IPS DF 19.7 (cell line): Measurements from ENCODE around the gene GDNF.

Source experiments
- DNase-seq: peaks from one replicate; pipeline ENCODE4 v3.0.0-alpha.2; 2013; ENCODE audit warnings: low read depth, low spot score

The GDNF gene

DNA sequence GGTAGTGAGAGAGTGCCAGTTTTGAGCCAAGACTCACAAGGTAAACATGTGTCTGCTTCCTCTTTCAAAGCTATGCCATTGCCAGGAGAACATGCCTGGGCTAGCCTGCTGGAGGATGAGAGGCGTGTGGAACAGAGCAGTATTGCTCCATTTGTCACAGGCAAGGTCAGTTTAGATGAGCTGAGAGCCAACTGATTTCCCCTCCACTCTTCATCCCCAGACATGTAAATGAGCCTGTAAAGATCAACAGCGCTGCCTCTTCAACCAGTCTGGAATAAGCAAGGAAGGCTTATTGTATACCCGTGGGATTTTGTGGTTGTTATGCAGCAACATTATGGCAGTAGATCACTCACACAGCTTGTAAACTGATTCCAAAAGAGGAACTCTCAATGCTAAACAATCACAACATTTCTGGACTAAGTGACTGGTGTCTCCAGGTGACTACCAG, 8.2 kb upstream of the GDNF start:
- no peak for DNase-seq

DNA sequence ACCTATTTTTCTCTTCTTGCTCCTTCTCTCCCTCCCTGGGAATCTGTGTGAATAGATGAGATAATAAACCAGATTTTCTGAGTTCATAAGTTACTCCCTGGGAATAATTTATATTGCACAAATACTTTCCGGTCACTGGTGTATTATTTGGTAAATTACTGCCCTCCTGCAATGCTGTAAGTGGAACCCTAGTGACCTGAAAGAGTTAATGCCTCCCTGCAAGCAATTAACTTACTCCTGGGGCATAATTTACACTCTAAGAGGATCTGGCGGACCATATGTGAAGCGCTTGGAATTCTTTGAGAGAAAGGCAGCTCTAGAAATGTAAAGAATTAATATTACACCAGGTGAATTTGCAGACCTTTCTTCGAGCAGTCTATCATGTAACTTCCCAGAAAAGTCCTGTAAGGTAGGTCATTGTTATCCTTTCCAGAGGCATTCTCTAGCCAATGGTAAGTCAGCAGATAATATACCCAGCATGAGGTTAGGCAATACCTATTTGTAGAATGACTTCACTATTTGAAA, 7.0 kb upstream of the GDNF start:
- DNase-seq: no peak

DNA sequence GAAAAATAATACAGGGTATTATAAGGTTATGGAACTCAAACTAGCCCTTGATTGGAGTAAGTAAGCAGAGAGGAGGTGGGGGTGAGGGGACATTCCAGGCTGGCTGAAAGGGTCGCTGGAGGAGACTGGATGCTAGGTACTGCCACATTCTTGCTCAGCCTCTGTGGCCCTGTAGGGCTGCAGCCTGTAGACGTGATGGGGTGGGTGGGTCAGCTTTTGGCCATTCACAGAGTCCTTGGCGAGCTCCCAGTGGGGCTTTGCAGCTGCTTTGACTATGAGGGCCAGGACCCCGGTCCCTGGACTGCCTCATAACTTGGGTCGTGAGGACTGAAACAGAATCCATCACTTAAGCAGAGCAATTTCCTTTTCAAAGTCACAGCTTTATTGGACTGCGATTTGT, 4.2 kb upstream of the GDNF start:
- no peak for DNase-seq

DNA sequence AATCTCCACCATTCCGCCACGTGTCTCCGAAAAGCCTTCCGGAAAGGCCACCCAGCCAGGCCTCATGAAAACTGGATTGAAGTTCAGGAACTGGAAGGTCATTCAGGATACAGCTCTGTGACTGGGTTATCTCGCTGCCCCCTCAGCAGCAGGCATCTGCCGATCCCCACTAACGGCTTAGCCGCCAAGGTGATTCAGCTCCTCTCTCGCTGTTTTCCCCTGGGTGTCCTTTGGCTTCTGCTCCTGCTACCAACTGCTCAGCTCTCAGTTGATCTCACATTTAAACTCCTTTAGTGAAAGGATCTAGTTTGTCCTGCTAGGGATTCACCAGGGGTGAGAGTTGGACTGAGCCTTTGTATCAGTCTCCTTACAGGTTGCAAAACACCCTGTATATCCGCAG, 2.2 kb upstream of the GDNF start:
- no peak for DNase-seq

DNA sequence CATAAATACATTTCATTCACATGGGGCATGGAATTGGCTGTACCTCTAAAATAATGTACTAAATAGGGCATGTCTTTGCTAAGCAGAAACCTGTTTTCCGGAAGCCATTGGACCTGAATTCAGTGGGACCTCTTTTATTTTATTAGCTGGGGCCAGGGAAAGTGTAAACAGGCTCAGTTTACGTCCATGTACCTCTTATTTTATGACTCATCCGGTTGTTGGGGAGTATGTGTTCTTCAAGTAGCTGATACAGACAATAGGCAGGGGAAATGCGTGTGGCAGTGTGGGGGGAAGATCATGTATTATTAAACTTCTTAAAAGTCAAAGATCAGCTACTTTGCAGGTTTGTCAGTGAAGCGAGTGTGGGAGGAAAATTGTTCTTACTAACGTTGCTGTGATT, 1.4 kb upstream of the GDNF start:
- DNase-seq: no peak

DNA sequence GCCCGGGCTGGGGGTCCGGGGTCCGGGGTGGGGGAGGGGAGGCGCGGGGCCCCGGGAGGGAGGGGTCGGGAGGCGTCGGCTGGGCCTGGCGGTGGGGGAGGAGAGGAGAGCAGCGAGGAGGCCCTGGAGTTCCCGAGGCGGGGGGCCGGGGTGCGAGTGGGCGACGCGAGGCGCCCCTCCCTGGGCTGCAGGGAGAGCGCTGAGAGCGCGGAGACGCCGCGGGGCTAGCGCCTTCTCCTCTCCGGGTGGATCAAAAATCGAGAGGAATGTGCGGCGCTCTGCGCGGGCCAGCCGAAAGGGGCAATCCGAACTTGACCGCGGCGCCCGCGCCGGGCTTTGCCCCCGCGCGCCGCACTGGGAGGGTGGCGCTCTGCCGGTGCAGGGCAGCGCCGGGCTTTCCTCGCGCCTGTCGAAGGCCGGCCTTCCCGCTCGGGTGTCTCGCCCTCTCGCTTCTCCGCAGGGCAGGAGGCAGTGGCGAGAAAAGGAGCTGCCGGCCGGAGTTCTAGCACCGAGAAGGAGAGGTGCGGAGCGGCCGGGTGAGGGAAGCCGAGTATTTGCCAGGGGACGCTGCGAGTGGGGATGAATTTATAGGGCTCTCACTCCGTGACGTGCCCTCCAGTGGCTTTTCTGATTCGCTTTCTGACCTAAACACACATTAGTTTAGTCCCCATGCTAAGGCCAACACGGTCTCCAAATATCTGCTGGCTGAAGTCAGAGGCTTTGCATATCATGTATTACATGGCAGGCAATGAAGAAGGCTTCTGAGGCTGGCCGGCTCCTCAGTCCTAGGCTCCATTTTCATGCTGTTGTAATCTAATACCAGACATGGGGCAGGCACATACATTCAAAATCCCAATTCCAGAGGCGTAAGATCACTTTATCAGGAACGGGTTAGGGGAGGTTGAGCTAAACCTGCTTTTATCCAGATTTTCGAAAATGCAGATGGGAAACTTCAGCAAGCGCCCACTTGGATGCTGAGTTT, 503 bp upstream of the GDNF start:
- no peak for DNase-seq

DNA sequence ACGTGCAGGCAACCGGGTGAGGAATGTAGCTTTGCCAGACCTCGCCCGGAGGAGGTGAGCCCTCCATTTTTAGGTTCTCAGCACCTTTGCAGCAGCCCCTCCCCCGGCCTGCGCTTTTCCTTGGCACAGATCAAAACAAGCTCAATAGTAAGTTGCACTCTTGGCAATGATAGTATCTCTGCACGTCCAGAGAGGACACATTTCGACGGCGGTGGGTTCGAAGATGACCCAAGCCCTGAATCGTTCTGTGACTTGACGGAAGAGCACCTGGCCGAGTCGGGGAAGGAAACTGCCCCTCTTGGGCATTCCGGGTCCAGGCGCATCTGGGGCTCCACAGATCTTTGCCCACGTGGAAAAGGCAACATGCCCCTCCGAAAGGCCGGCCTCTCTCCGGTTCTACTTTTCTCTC, 904 bp downstream of the GDNF start:
- DNase-seq: no peak

DNA sequence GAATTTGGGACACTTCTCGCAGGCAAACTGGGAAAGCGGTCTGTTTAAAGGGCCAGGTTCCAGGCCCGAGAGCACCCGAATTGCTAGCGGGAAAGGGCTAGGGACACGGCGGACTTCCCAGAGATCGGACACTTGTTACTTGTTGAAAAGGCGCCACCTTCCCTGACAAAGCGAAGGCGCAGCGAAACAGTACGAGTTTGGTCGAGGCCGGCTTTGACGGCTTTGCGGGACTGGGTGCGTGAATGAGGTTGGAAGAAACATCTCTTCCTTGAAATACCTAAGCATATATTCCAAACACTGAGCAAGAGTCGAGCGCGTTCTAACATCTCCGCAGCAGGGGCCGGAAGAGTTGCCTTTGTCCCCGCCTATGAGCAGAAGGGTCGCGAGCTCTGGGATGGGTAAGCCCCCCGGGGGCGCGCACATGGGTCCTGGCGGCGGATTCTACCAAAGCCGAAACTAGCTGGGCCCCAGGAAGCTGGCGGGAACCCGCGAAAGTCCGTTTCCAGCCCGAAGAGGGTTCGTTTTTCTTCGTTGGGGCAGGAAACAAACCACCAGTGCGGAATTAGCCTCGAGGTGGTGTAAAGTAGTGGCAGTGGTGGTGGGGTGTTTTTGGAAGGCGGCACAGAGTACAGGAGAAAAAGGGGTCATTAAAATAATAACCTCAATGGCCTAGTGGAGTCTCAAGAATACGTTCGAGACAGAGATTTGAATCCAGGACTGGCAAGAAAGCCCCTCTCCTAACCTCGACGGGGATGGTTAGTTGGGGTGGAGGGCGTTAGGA, 1.5 kb downstream of the GDNF start:
- DNase-seq: no peak

DNA sequence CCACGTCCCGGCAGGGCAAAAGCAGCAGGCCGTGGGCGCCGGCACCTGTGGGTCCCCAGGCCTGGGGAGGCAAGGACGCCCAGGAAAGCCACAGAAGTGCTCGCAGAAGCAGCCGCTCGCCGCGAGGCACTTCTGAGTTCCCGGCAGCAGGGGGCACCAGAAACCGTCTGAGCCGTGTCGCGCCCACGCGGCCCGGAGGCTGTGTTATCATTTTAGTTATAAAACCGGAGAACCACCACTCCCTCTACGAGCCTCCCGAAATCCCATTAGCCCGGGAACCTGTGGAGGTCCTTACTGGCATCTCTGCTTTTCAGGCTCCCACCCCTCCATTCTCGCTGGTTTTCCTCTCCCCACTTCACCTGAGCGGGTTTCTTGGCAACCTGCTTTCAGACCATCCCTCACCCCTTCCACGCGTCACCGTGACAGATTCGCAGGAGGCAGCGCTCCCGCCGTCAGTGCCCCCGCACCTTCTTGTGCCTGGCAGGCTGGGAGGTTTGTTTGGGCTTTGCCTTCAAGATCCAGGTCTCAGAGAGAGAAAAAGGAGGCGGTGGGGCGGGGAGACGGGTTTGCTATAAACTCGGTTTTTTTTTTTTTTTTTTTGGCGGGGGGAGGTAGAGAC, 2.3 kb downstream of the GDNF start:
- no peak for DNase-seq

DNA sequence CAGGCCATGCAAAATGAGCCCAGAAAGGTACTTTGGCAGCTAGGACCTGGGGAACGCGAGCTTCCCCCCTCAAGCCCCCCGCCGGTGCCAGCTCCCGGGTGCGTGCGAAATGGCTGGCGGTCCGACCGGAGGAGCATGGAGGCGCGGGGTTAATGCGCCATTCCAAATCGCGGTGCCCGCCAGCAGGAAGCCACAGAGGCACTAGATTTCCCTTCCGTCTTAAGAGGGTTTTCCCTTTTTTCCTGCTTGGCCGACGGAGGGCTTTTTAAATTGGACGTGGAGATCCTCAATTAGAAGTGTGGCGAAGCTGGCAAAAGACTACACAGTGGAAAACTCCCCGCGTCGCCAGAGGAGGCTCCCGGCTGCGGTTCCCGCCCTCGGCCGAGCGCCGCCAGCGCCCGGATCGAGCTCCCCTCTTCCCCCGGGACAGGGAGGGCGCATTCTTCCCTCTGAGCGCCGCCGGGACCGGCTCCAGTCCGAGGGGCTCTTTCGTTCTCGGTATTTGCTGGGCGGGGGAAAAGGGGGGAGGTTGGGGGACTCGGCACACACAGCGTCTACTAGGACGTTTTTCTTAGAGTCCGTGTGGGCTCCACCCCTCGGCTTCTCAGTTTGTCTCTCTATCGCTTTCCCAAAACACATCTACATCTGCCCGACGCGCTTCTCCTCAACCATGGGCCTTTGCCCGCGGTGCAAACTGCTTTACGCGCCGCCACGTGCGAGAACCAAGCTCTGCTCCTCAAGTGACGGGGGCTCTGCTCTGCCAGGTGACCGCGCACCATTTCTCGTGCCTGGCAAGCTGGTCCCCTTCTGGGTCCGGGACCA, 3.0 kb downstream of the GDNF start:
- no peak for DNase-seq

DNA sequence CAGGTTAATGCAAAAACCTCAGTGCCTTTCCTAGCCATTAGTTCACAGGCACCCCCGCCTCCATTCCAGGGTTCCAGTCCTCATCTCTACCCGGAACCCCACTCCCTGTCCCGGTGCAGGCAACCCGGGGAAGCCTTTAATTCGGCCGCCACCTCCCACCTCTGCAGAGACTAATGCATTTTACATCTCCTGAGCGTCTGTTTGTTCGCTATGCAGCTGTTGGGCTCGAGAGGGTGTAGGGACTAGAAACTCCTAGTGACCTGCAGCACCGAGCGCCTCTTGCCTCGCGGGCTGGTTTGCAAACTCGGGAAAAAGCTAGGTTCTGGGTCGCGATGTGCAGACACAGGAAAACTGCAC, 3.6 kb downstream of the GDNF start:
- no peak for DNase-seq

DNA sequence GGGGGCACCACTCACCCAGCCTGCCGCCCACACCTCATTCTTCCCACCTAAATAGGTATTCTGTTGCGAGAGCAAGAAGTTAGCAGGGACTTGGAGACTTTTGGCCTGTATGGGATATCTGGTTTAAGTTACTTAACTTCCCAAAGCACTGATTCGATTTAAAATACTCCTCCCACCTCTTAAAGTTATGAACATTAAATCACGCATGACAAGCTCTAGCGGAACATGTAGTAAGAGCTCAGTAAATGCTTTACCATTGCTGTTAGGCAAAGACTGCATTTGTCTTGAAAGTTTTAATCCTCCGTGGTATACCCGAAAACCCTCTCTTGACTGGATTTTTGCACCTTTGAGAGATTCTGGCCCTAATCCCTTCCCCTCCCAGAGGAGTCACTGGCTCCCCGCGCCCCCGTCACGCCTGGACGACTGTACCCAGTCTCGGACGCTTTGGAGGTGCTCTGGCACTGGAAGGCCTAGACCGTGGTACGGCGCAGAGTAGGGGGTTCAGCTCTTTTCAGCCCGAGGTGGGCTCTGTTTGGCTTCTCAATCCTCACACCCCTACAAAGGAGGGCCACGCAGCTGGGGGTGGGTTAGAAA, 4.4 kb downstream of the GDNF start:
- no peak for DNase-seq

DNA sequence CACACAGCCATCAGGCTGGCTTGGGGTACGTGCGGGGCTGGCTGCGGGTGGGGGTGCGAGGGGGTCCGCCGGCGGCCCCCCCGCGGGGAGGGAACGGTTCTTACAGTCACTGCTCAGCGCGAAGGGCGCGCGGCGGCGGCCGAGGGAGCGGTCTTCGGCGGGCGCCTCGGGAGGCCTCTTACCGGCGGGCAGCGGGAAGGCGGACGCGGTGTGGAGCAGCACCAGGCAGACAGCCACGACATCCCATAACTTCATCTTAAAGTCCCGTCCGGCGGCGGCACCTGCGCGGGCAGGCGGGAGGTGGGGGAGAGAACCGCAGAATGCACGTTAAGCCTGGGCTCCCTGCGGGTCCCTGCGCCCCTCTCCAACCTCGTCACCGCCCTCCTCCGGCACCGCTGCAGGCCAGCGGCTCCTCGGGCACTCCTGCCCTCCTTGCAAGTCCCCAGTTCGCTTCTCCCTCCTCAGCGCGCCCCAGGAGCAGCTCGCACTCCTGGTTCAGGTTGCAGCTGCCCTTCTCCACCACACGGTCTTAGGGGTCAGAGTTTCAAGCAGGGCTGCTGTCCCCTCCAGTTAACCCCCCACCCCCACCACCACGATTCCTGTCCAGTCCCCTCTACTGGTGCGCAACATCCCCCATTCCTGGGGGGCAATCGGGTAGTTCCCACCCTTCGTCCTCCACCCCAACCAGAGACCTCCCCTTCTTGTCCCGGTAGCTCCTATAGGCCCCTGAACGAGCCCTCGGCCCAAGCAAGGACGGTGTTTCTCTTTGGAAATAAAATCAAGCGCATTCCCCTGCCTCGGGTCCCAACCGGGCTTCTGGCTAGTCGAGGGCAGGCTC, 5.1 kb downstream of the GDNF start:
- DNase-seq: no peak

DNA sequence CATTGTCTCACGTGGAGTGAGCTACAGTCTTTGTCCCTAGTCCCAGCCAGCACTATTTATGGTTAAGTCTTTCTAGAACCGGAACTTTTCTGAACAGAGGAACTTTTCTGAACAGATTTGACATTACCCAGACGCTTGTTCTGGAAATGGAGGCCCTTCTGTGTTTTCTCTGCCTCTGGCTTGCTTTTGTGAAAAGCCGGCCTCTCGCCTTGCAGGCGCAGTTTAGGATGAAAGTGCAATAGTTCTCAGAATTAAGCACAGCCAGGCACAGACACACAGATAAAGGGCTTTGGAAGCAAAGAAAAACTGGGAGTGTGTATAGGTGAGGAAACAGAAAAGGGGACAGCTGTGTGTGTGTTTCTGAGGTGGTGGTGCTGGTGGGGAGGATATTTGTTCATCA, 5.9 kb downstream of the GDNF start:
- no peak for DNase-seq

DNA sequence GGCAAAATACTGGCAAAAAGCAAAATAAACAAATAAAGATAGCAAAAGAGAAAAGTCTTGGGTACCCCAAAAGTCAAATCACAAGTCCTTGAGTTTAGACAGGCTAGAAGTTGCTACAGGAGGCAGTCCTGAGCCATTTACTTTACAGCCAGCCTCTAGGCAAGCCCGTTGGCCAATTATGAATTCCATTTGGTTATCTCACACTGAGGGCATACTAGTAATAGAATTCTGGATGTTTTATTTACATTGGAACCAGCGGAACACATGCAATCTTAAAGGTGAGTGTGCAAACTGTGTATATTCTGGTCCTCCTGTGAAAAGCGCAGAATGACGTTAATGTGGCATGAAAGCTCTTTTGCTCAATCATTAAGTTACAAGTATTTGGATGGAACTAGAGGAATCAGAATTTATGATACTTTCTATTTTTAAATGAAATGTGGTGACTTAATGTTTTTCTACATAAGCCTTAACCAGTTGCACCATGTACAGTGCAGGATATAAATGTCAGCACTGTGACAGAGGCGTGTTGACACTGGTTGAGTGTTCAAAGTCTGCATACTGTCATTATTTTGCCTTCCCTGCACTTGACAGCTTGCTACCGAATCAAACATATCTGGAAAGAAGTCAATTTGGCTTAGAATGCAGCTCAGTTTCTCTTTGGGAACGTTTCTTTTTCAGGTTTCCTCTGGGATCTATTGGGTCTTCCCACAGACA, 7.9 kb downstream of the GDNF start:
- DNase-seq: no peak

DNA sequence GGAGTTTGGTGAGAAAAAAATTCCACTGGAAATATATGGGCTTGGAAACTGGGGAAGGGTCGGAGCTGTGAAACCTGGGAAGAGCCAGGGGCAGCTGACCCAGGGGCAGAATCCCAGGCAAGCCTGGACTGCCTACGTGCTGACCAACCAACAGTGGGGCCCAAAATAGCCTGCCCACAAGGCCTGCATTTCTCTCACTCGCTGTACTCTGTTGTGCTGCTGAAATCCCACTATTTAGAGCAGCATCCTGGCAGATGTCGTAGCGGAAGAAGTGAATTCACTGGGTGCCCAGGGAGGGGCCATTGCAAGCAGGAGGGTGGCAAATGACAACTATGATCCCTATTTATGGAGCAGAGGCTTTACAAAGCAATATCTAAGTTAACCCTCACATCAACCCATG, 9.5 kb downstream of the GDNF start:
- no peak for DNase-seq

DNA sequence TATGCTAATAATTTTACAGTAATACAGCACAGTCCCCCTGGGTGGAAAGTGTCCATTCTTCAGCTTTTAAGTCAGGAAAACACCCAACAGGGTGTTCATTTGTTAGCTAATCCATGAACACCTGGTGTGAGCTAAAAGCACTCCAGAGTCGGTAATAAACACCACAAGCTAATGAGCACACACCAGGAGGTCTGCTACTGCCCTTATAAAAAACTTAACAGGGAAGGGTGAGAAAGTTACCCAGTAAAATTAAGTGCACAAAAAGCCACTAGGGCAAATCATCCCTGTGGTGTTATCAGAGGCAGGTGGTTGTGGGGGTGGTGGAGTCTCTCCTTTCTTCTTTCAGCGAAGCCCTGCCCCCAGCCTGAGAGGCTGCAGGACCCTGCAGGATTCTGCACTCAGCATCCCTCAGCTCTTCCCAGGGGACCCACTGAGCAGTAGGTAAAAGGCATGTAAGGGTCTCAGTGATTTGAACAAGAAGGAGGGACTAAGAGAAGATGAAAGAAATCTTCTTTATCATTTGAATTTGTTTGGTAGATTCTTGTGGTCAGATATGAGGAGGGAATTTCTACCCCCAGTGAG, 14.4 kb downstream of the GDNF start:
- no peak for DNase-seq

DNA sequence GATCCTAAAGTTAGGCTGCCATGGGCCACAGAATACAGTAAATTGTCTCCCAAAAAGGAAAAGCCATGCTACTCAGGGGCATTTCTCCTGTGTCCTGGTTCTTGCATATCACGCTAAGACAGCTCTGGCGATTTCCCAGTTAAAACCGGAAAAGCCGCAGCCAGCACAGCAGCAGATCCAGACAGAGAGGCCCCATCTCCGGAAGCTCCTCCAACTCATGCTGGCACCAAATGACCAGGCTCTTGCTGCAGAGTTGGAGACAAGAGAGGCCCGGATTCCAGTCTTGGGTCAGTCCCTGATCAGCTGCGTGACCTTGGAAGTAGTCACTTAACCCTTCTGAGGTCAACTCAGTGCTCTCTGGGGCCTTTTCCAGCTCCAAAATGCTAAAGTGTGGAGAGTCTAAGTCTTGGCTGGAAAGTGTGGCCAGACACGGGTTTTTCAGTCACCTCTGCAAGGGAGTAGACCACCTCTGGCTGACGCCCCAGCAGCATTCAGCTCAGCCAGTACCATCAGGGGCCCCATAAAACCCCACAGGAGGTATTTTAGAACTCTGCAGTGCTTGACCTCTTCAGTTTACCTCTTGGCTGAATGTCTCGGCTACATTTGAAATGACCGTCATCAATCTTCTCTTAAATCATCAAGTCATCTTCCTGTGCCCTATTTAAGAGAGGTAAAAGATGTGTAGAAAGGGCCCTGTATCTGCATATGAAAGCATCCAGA, 16.2 kb downstream of the GDNF start:
- DNase-seq: no peak
